ENCODE data around the gene USB1. TPM values are rescaled to one million over a fixed set of nuclear protein-coding genes. Genes with fewer than 3 reads are reported as not detected.

The USB1 gene
- total RNA-seq, 1 donor from 2014 or later, result 100.0 TPM

DNA sequence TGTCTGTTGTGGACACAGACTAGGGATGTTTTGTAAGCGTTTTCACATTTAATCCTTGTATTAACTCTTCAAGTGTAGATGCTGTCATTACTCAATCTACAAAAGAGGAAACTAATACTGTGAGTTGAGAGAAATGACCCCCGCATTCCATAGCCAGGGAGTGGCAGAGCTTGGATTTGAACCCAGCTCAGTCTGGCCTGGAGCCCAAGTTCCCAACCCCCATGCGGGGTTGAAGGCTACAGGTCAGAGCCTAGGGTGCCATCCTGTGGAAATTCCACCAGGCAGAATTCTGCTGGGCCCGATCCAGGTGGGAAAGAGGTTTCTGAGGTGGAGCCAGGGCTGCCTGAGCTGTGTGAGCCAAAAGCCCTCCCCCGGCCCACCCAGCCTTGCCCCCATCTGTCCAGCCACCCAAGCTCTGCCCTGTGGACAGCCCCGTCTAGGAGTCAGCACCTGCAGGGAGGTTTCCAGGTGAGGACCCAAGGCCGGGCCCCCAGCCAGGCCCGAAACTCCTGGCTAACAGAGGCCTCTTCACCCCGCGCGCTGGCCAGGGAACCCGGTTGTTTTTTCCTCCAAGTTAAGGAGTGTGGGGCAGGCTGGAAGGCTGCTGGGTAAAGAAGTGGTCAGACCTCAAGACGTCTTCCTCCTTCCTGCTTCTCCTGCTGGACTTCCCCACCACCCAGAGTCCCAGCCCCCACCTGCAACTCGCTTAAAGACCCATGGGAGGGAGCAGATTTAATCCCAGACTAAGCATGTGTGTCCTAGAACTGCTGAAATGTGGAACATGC is 30.0 kb downstream of the USB1 start:
- Histone ChIP-seq H3K9me3 (ENCODE audit: insufficient read depth, low read depth, low read length) (no peaks in the 10 kb centered on the region), H3K79me2 (ENCODE audit: insufficient read depth, low read length) (no peaks in the 10 kb centered on the region), H3K4me3 (ENCODE audit: insufficient read depth, low read depth, low read length) (no peak overlapping the region), H3K27me3 (ENCODE audit: insufficient read depth, low read length) (peaks cover 9% of the 10 kb centered on the region), H4K20me1 (ENCODE audit: insufficient read depth, low read length) (peaks cover 7% of the 10 kb centered on the region), H3K9ac (ENCODE audit: low read length) (no peak overlapping the region), H3K4me2 (ENCODE audit: low read length) (no peak overlapping the region), H3K27ac (ENCODE audit: low read depth, low read length) (no peak overlapping the region), H3K4me1 (ENCODE audit: insufficient read depth, low read length) (peaks cover 3% of the 10 kb centered on the region), H2AFZ (ENCODE audit: low read depth, low read length) (no peak overlapping the region), H3K36me3 (ENCODE audit: insufficient read depth, low read length) (no peaks in the 10 kb centered on the region)
- Mint-ChIP-seq H3K9me3 (ENCODE audit: unreplicated experiment) (no peaks in the 10 kb centered on the region), H3K27ac (ENCODE audit: unreplicated experiment) (no peak overlapping the region), H3K4me3 (ENCODE audit: unreplicated experiment) (no peak overlapping the region), H3K27me3 (ENCODE audit: low read depth, unreplicated experiment) (peaks cover 3% of the 10 kb centered on the region), H3K36me3 (ENCODE audit: low read depth, unreplicated experiment) (no peaks in the 10 kb centered on the region), H3K4me1 (ENCODE audit: low read depth, unreplicated experiment) (no peaks in the 10 kb centered on the region)
- DNase-seq (ENCODE audit: low read depth), result no peak
- TF ChIP-seq, protein P1, sequence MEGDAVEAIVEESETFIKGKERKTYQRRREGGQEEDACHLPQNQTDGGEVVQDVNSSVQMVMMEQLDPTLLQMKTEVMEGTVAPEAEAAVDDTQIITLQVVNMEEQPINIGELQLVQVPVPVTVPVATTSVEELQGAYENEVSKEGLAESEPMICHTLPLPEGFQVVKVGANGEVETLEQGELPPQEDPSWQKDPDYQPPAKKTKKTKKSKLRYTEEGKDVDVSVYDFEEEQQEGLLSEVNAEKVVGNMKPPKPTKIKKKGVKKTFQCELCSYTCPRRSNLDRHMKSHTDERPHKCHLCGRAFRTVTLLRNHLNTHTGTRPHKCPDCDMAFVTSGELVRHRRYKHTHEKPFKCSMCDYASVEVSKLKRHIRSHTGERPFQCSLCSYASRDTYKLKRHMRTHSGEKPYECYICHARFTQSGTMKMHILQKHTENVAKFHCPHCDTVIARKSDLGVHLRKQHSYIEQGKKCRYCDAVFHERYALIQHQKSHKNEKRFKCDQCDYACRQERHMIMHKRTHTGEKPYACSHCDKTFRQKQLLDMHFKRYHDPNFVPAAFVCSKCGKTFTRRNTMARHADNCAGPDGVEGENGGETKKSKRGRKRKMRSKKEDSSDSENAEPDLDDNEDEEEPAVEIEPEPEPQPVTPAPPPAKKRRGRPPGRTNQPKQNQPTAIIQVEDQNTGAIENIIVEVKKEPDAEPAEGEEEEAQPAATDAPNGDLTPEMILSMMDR (IDR thresholded peaks at IDR 0.05; ENCODE audit: insufficient read depth, low read depth, low read length), result no peak
- TF ChIP-seq EZH2 (IDR thresholded peaks at IDR 0.05; ENCODE audit: insufficient read depth, low read length), result no peak
- no peak for FAIRE-seq

GRCh38 chr16:58032710-58033293 is 31.6 kb downstream of the USB1 start:
- H3K27ac Mint-ChIP-seq (ENCODE audit: unreplicated experiment), result no peak overlapping the region
- FAIRE-seq, result no peak
- H3K9me3 ChIP-seq (ENCODE audit: insufficient read depth, low read depth, low read length), result no peaks in the 10 kb centered on the region

More at GRCh38 chr16:58032710-58033293, 31.6 kb downstream of the USB1 start:
- Histone ChIP-seq H3K4me3 (ENCODE audit: insufficient read depth, low read depth, low read length) (no peak overlapping the region), H3K79me2 (ENCODE audit: insufficient read depth, low read length) (no peaks in the 10 kb centered on the region), H3K27ac (ENCODE audit: low read depth, low read length) (no peak overlapping the region), H3K4me1 (ENCODE audit: insufficient read depth, low read length) (no peaks in the 10 kb centered on the region), H3K4me2 (ENCODE audit: low read length) (no peak overlapping the region), H3K27me3 (ENCODE audit: insufficient read depth, low read length) (peaks cover 4% of the 10 kb centered on the region), H3K36me3 (ENCODE audit: insufficient read depth, low read length) (no peaks in the 10 kb centered on the region), H4K20me1 (ENCODE audit: insufficient read depth, low read length) (peaks cover 6% of the 10 kb centered on the region), H2AFZ (ENCODE audit: low read depth, low read length) (no peak overlapping the region), H3K9ac (ENCODE audit: low read length) (no peak overlapping the region)
- Mint-ChIP-seq H3K27me3 (ENCODE audit: low read depth, unreplicated experiment) (peaks cover 4% of the 10 kb centered on the region), H3K36me3 (ENCODE audit: low read depth, unreplicated experiment) (peaks cover 4% of the 10 kb centered on the region), H3K4me1 (ENCODE audit: low read depth, unreplicated experiment) (no peaks in the 10 kb centered on the region), H3K9me3 (ENCODE audit: unreplicated experiment) (no peaks in the 10 kb centered on the region), H3K4me3 (ENCODE audit: unreplicated experiment) (no peak overlapping the region)
- no peak for TF ChIP-seq EZH2 (IDR thresholded peaks at IDR 0.05; ENCODE audit: insufficient read depth, low read length)
- TF ChIP-seq, protein P1 (IDR thresholded peaks at IDR 0.05; ENCODE audit: insufficient read depth, low read depth, low read length), result no peak
- DNase-seq (ENCODE audit: low read depth), result no peak

All from astrocyte (in vitro differentiated cells and primary cell).